HG03439 (cell line): ENCODE measurements around the gene GNB1L.
"Not testable (repeated sequence)": the region's sequence is repeated elsewhere in the genome, so short reads cannot be mapped to it uniquely, and the experiment has no call there.

Source experiments
- ATAC-seq: cut with Tn5 transposase; IDR thresholded peaks from one replicate; pipeline ENCODE4 v1.9.1; 2021; ENCODE audit warnings: mild to moderate bottlenecking, moderate library complexity; ENCODE audit not compliant: unreplicated experiment

The GNB1L gene

DNA sequence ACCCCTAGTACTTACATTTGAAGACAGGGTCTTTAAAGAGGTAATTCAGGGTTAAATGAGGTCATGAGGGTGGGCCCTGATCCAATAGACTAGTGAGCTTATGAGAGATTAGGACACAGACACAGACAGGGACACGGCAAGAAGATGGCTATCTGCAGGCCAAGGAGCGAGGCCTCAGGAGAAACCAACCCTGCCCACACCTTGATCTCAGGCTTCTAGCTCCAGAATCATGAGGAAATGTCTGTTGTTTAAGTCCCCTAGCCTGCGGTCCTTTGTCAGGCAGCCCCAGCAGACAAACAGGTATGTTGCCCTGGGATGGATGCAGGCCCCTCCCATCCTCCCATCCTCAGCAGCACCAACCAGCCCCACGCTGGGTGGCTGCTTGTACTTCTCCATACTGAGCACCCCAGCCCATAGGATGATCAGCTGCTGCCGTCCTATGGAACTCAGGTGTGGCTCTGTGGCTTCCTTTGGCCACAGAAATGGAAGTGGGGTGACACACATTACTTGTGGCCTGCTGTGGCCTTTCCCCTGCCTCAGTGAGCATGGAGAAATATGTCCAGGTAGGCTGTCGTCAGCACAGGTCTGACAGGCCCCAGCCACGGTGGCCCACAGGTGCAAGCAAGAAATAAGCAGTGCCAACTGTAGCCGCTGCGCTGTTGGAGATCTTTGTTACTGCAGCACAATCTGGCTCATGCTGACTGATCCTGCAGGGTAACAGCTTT lies 7.9 kb downstream of the GNB1L start:
- ATAC-seq: no peak

DNA sequence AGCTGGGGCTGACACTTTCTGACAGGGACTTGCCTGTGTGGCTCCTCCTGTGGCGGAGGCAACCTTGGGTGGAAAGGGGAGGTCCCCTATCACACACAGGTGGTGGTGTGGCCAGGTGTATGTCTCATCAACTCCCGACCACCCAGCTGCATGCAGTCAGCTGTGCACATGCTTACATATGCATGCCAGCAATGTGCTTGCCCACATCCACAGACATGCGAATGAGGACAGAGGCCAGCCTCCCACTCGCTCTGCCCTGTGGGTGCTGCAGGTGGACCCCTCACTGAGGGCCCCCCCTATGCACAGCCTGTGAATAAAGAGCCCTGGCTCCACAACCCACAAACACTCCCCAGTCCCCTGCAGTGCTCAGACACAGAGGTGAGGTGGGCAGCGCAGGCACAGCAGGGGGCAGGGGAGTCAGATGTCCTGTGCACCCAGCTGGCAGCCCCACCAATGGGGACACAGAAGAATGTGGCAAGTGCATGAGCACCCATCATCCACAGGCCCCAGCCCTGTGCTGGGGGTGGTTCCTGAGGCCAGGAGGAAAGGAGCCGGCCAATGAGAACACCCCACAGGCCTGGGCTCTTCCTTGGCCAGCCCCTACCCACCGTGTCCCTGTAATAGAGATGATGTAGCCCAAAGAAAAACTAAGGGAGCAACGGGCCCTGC lies 9.5 kb downstream of the GNB1L start:
- no peak for ATAC-seq

DNA sequence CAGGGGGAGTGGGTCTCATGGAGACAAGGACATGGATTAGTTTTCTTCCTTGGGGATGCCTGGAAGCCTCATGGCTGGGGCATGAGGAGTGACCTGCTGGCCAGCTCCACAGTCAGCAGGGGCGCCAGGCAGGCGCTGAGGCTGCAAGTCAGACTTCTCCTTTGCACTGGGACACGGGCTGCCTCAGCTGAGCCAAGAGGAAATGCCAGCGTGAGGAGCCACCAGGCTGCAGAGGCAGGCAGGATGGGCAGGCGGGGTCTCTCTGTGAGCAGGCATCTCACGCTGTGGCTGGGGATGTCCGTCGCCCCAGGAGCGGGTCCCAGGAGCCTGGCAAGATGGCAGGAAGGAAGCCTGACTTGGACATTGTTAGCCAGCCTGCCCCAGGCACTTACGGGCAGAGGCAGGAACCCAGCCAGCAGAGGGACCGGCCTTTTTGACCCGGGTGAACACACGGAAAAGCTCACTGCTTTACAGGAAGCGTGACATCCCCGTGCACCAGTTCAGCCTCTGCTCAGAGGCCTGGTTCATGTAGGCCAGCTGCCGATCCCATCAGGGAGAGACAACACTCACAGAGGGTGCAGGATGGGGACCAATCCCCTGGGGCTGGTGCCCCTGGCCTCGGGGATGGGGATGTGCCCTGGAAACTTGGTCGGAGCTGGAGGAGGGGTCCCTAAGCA lies 10.2 kb downstream of the GNB1L start:
- ATAC-seq: no peak

DNA sequence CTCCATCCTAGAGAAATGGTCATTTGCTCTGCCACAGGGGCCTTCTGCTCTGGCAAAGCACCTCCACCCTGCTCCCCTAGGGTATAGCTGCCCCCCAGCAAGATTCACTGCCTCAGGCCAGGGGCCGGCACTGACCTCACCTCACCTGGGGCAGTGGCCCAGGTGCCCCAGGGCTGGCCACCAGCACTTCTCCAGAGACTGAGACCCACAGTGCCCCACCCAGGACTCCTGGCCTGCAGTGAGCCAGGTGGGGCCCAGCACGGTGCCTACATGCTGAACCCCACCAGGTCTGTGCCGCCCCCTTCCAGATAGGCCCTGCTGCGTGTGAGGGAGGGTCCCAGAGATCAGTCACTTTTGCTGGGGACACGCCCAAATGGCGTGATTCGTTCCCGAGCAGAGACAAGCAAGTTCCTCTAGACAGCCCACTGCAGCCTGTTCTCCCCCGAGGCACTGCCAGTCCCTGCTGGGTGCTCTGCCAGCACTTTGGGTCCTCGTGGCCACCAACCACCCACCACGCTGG lies 10.8 kb downstream of the GNB1L start:
- no peak for ATAC-seq

DNA sequence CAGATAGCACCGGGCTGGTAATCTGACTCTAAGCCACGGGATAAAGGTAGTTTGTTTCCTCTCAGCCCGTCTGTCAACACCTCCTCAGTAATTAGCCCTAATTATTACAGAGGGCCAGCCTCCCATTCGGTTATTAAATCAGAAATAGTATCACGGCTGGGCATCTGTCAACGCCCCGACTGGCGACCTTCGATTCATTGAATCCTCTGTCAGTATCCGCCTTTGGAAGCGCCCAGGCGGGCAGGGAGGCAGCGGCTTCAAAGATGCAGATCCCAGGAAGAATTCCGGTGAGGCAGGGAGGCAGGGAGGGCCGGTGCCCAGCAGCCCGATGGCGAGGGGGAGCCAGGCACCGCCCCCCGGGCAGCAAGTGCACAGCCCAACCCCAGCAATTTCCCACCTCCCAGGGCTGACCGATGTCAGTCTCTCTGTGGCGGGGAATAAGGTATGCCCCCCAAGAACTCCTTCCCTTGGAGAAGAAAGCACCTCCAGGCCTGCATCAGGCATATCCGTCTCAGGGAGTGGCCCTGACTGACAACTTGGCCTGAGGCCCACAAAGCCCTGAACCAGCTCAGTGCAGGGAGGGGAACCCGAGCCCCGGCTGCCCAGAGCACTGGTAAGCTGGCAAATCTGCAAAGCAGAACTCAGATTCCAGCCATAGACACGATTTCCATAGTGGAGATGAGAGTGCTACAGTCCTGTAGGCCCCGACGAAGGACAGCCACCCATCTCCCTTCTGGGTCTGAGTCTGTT lies 11.4 kb downstream of the GNB1L start:
- ATAC-seq: no peak

DNA sequence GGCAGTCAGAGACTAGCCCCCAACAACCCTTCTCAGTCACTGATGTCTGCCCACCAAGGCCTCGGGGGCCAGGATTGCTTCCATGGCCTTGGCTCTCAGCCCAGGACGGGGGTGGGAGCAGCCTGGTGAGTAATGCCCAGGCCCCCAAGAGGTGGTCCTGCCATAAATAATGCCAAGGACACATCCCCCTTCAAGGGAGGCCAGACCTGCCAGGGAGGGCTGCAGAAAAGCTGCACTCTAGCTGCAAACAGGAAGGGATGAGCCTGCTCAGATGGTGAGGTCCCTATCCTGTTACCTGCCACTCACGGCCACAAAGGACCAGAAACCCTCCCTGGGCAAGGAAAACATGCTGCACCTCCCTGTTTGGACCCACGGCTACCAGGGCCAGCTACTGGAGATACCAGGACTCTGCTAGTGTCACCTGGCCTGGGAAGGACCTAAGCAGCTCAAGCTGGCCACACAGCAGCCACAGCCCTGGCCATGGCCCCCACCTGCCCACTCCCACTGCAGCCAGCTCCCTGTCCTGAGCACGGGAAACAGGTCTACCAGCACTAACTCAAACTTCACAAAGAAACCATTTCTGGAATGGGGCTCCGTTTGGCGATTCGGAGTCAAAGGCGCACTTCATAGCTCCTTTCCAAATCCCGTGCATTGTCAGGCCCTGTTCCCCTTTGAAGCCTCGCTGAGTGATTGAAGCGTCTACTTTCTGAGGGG lies 12.1 kb downstream of the GNB1L start:
- ATAC-seq: no peak

DNA sequence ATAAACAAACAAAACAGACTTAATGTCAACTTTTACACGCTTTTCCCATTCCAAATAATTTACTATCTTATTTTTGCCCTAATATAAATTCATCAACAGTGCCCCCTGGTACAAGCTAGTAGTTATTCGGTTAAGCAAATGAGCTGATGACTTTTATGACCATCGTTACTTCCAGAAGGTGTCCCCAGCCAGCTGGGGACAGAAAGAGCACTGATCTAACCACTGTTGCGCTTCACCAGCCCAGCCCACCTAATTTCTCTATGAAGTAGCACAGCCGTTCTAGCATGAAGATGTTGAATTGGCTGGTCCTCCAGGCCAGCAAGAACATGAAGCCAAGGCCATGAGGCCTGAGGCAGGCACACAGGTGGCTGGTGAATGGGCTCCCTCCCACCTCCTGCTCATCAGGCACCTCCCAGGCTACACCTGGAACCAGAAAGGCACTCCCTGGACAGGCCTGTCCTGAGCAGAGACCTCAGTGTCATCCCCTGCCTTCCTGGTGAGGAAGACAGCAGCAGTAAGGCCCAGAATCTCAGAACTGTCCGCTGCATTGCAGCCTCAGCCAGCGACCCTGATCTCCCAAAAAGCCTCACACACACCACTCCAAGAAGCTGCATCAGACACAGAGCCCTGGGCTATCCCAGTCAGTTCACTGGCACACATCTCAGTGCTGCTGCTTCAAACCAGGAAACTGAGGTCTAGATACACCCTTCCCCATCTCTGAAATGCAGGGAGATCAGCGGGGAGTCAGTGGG lies 12.9 kb downstream of the GNB1L start:
- ATAC-seq: no peak

DNA sequence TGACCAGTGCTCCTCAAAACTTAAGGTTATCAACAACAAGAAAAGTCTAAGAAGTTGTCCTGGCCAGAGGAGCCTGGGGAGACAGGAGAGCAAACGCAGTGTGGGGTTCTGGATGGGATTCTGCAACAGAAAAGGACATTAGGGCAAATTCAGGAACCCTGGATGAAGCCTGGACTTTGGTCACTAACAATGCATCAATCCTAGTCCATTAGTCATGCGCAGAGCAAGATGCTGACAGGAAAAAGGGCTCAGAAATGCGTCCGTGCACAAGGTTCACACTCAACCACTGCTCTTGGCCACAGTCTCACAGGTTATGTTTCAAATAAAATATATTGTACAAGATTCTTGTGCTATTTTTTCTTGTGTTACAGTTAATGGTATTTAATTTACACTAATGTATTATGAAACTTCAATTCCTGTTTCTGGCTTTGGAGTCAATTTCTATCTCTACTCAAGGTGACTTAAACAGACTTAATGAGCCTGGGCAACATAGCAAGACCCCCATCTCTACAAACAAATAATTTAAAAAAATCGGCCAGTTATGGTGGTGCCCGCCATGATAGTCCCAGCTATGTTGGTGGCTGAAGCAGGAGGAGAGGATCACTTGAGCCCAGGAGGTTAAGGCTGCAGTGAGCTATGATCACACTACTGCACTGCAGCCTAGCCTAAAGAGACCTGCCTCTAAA lies 13.6 kb downstream of the GNB1L start:
- ATAC-seq: no peak

DNA sequence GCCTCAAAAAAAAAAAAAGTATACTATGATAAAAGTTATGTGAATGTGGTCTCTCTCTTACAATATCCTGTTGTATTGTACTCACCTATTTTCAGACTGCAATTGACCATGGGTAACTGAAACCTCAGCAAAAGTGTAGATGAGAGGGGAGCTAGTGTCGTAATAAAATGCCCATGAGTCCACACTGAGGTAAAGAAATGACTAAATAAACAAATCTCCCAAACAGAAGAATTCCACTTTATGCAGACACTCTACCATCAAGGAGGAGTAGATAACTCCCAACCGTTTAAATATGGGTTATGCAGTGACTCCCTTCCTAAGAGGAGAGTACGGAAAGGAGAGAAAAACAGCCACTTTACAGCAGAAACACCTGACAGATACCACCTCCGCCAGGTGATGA lies 14.6 kb downstream of the GNB1L start:
- no peak for ATAC-seq

DNA sequence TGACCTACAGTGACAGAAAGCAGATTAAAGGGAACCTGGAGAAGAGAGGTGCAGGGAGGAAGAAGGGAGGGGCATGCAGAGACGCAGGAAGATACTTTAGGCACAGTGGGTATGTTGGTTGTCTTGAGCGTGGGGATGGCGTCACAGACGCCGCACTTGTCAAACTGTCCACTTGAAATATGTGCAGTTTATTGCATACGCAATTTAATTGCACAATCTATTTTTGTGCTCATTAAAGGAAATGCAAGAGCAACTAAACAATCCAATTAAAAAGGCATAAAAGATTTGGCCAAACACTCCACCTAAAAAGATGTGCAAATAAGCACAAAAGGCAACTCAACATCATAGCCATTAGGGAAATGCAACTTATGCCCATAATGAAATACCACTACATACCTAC lies 16.8 kb downstream of the GNB1L start:
- no peak for ATAC-seq

DNA sequence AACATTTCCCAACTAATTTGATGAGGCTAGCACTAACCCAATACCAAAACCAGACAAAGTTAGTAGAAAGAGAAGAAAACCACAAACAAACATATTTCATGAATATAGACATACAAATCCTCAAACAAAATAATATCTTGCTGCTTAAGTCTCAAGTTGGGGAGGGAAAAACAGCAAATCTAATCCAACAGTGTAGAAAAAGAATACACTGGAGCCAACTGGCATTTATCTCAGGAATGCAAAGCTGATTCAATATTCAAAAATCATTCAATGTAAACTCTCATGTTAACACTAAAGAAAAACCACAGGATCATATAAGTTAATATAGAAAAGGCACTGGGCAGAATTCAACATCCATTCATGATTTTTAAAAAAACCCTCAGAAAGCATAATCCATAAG lies 18.2 kb downstream of the GNB1L start:
- no peak for ATAC-seq

DNA sequence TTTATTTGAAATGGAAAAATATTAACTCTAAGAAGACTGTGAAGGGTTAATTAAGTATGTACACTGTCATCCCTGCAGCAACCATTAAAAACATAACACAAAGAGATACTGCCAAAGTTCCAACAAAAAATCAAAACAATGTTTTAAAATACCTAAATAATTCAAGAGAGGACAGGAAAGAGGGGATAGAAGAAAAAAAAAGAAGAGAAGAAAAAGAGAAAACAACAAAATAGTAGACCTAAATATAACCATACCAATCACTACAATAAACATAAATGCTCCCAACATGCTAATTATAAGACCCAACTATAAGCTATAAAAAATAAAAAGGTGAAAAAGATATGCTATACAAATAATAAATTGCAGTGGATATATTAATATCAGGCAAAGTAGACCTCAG lies 20.1 kb downstream of the GNB1L start:
- ATAC-seq: no peak

DNA sequence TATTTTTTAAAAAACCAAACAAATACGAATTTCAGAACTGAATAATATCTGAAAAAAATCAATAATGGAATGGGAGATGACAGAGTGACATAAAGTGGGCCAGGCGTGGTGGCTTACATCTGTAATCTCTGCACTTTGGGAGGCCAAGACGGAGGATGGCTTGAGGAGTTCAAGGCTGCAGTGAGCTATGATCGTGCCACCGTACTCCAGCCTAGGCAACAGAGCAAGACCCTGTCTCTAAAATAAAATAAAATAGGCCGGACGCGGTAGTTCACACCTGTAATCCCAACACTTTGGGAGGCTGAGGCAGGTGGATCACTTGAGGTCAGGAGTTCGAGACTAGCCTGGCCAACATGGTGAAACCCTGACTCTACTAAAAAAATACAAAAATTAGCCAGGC lies 21.3 kb downstream of the GNB1L start:
- not testable (repeated sequence) for ATAC-seq

DNA sequence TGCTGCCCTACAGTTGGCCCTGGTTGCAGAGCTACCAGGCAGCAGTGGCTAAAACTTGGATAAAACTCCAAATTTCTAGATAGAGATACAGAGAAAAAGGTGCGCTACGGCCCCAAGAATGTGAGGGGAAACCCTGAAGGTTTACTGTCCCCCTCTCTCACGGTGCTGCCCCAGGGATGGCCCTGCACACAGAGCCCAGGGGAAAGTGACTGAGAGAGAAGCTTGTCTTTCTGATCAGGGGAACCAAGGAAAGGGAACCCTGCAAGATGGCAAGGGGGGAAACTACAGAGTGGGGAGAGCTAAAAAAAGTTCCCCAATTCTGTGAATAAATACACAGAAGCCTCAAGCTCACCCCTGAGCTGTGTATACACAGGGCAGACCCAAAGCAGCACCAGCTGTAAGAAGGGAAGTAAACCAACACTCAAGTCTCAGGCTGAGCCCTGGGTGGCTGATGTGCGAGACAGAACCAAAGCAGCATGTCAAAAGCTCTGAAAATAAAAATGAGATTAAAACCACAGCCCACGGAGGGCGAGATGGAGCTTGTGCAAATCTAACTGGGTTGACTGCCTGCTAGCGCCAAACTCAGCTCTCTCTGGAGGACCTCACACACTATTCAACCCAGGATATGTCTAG lies 22.1 kb downstream of the GNB1L start:
- ATAC-seq: no peak

DNA sequence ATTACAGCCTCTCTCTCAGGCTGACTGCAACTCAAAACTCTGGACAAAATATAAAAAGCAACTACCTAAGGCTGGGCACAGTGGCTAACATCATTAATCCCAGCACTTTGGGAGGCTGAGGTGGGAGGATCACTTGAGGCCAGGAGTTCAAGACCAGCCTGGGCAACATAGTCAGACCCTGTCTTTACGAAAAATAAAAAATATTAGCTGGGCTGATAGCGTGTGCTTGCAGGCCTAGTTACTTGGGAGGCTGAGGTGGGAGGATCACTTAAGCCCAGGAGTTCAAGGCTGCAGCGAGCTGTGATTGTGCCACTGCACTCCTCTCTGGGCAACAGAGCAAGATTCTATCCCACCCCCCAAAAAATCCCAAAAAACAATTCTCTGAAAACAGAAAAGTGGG lies 22.7 kb downstream of the GNB1L start:
- not testable (repeated sequence) for ATAC-seq

DNA sequence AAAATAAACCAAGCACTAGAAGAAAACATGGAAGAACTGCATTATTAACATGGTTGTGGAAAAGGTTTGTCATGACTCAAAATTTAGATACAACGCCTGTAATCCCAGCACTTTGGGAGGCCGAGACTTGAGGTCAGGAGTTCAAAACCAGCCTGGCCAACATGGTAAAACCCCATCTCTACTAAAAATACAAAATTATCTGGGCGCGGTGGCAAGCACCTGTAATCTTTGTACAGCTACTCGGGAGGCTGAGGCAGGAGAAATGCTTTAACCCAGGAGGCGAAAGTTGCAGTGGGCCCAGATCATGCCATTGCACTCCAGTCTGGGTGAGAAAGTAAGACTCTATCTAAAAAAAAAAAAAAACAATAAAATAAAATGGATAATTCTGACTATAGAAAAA lies 23.7 kb downstream of the GNB1L start:
- ATAC-seq: no peak

DNA sequence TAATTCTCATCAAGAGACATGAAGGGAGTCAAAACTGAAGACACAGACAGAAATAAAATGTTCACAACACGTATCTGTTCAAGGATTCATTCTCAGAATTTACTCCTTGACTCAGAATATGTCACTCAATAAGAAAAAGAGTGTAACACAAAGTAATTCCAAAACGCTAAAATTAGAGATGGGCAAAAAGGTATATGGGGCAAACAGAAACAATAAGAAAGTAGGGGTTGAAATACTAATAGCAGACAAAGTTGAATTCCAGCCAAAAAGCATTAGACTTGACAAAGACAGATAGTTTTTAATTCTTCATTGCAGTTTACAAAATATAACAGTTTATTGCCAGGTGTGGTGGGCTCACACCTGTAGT lies 26.7 kb downstream of the GNB1L start:
- ATAC-seq: no peak

DNA sequence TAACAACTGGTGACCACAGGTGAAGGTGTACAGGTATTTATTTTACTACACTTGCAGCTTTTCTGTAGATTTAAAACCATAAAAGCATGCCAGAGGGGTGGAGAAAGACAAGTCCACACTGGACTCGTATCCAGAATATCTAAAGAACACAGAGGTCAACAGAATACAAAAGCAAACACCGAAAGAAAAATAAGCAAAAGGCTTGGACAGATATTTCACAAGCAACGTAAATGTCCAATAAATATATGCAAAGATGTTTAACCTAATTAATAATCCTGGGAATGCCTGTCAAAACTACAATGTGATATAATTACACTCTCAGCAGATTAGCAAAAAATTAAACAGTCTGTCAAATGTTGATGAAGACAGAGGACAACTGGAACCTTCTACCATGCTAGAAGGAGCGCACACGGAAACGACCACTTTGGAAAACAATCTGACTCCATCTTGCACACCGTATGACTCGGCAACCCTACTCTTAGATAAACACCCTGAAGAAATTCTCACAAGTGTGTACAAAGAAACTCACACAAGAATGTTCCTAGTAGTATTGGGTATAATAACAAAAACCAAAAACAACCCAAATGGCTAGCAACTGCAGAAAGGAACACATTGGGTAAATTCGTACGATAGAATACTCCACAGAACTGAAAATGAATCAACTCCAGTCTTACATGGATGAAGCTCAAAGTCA lies 27.2 kb downstream of the GNB1L start:
- no peak for ATAC-seq

DNA sequence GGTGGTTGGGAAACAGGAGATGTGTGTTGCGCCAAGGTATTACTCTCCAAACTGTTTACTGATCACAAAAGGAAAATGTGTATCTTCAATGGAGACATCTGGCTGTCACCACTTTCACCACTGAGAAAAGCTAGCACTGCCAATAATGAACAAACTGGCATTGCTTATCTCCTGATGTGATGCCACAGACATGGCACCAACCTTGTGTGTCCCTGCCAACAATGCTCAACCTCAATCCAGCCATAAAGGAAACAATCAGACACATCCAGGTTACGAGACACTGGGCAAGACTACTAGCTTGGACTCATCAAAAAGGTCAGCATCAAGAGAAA lies 28.1 kb downstream of the GNB1L start:
- no peak for ATAC-seq
